ENCODE data around the gene LRRC27. TPM values are rescaled to one million over a fixed set of nuclear protein-coding genes. Genes with fewer than 3 reads are reported as not detected.

LRRC27 gene
- polyA plus RNA-seq, 1 experiment: 9.2 TPM

DNA sequence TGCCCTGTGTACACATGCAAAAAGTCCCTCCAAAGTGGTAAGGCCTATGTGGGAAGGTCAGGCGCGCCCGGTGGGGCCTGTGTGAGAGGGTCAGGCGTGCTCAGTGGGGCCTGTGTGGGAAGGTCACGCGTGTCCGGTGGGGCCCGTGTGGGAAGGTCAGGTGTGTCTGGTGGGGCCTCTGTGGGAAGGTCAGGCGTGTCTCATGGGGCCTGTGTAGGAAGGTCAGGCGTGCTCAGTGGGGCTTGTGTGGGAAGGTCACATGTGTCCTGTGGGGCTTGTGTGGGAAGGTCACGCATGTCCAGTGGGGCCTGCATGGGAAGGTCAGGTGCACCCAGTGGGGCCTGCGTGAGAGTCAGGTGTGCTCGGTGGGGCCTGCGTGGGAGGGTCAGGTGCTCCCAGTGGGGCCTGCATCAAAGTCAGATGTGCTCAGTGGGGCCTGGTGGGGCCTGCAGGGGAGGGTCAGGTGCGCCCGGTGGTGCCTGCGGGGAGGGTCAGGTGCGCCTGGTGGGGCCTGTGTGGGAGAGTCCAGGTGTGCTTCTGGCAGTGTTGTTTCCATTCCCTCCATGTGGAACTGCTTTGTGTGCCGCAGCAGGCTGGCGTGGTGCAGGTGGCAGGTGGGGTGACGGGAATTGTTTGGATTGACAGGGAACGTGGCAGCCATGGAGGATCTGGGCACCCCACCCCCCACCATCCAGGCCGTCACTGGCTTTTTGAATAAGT, 15.4 kb downstream of the LRRC27 start:
- Histone ChIP-seq H3K9me3 (ENCODE audit: control insufficient read depth, insufficient read depth, low read length) (no peaks in the 10 kb centered on the region; the same call in 1 of the 2 replicates), H3K4me3 (ENCODE audit: low read depth, low read length) (no peak overlapping the region), H3K27ac (ENCODE audit: low read depth, low read length) (no peak overlapping the region), H3K27me3 (ENCODE audit: control insufficient read depth, insufficient read depth, low read length) (no peaks in the 10 kb centered on the region)
- no peak for DNase-seq (ENCODE audit: low read depth, low spot score)
- ChIA-PET CTCF (interaction anchor here (1.7 kb wide), 1 partner anchor 13 kb away, joined by 6 read pairs; no protein-coding TSS in a partner anchor), POLR2A (no interaction called here)
- TF ChIP-seq, protein P1, sequence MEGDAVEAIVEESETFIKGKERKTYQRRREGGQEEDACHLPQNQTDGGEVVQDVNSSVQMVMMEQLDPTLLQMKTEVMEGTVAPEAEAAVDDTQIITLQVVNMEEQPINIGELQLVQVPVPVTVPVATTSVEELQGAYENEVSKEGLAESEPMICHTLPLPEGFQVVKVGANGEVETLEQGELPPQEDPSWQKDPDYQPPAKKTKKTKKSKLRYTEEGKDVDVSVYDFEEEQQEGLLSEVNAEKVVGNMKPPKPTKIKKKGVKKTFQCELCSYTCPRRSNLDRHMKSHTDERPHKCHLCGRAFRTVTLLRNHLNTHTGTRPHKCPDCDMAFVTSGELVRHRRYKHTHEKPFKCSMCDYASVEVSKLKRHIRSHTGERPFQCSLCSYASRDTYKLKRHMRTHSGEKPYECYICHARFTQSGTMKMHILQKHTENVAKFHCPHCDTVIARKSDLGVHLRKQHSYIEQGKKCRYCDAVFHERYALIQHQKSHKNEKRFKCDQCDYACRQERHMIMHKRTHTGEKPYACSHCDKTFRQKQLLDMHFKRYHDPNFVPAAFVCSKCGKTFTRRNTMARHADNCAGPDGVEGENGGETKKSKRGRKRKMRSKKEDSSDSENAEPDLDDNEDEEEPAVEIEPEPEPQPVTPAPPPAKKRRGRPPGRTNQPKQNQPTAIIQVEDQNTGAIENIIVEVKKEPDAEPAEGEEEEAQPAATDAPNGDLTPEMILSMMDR (IDR thresholded peaks at IDR 0.05; ENCODE audit: low read depth, low read length): no peak

DNA sequence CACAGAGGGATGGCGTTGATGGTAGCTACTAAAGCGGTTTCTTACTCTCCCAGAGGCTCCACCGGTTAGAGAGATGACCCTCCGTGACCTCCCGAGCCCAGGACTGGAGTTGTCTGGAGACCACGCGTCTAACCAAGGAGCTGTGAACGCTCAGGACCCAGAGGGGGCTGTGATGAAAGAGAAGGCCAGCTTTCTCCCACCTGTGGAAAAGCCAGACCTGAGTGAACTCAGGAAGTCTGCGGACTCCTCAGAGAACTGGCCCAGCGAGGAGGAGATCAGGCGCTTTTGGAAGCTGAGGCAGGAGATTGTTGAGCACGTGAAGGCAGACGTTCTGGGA, 15.9 kb downstream of the LRRC27 start:
- no peak for DNase-seq (ENCODE audit: low read depth, low spot score)
- TF ChIP-seq, protein P1 (IDR thresholded peaks at IDR 0.05; ENCODE audit: low read depth, low read length): no peak
- H3K9me3 ChIP-seq (ENCODE audit: control insufficient read depth, insufficient read depth, low read length): no peaks in the 10 kb centered on the region; the same call in 1 of the 2 replicates
- no peak overlapping the region for H3K4me3 ChIP-seq (ENCODE audit: low read depth, low read length)
- H3K27ac ChIP-seq (ENCODE audit: low read depth, low read length): no peak overlapping the region
- ChIA-PET CTCF (interaction anchor here (0.7 to 4.4 kb wide), 4 partner anchors 9 to 129 kb away, joined by 3 to 31 read pairs (median 5); no protein-coding TSS in a partner anchor), POLR2A (no interaction called here)
- H3K27me3 ChIP-seq (ENCODE audit: control insufficient read depth, insufficient read depth, low read length): no peaks in the 10 kb centered on the region

DNA sequence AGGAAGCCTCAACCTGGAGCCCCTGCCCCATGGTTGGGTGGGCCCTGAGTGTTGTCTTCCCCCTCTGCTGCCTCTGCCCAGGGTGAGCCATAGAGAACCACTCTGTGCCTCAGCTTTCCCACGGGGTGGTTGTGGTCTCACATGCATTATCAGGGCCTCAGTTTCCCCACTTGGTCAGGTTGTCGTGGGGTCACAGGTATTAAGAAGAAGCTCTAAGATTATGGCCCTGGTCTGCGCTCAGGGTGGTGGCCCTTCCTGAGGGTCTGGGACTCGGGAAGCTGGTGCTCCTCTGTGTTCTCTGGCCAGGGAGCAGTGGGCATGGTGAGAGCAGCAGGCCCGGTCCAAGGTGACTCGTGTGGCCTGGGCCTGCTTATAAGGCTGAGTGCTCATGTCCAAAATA, 17.8 kb downstream of the LRRC27 start:
- CTCF ChIA-PET: interaction anchor here (1.3 to 4.4 kb wide), 2 partner anchors 11 to 126 kb away, joined by 4 to 31 read pairs; no protein-coding TSS in a partner anchor
- Histone ChIP-seq H3K27me3 (ENCODE audit: control insufficient read depth, insufficient read depth, low read length) (no peaks in the 10 kb centered on the region), H3K4me3 (ENCODE audit: low read depth, low read length) (no peak overlapping the region), H3K9me3 (ENCODE audit: control insufficient read depth, insufficient read depth, low read length) (no peaks in the 10 kb centered on the region; the same call in 1 of the 2 replicates), H3K27ac (ENCODE audit: low read depth, low read length) (no peak overlapping the region)
- DNase-seq (ENCODE audit: low read depth, low spot score): no peak
- POLR2A ChIA-PET: no interaction called here
- TF ChIP-seq, protein P1 (IDR thresholded peaks at IDR 0.05; ENCODE audit: low read depth, low read length): no peak

DNA sequence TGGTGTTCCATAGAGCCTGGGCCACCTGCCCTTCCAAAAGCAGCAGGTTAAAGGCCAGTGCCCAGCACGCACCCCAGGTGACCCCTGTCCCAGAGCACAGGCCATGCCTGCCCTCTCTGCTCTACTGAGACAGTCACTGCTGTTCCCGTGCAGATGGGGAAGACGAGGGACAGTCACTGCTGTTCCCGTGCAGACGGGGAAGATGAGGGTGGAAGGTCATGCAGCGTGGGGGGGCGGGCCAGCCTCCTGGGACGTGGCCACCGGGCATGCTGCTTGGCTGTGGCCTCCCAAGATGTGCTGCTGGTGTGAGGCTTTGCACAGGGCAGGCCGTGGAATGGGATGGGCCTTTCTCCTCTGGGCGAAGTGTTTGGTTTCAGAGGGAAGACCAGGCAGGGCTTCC, 18.4 kb downstream of the LRRC27 start:
- Histone ChIP-seq H3K27ac (ENCODE audit: low read depth, low read length) (no peak overlapping the region), H3K27me3 (ENCODE audit: control insufficient read depth, insufficient read depth, low read length) (no peaks in the 10 kb centered on the region), H3K4me3 (ENCODE audit: low read depth, low read length) (no peak overlapping the region), H3K9me3 (ENCODE audit: control insufficient read depth, insufficient read depth, low read length) (no peaks in the 10 kb centered on the region; the same call in 1 of the 2 replicates)
- TF ChIP-seq, protein P1 (IDR thresholded peaks at IDR 0.05; ENCODE audit: low read depth, low read length): no peak
- ChIA-PET POLR2A (no interaction called here), CTCF (interaction anchor here (1.3 to 4.4 kb wide), 2 partner anchors 11 to 127 kb away, joined by 4 to 31 read pairs; no protein-coding TSS in a partner anchor)
- no peak for DNase-seq (ENCODE audit: low read depth, low spot score)

DNA sequence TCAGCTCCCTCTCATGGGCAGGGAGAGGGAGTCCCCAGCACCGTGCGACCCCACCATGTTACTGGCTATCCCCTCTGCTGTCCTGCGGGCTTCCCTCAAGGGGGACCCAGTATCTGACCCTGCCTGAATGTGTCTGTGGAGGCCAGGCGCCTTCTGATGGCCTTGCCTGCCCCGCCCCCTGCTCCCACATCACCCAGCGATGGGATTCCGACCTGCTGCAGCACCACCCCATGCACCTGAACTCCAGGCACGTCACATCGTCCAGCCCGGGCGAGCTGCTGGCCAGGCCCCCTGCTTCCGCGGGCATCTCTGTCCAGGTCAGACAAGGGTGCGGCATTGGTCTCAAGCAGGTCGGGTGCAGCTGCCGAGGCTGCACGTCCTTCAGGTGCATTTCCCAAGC, 19.0 kb downstream of the LRRC27 start:
- Histone ChIP-seq H3K4me3 (ENCODE audit: low read depth, low read length) (no peak overlapping the region), H3K9me3 (ENCODE audit: control insufficient read depth, insufficient read depth, low read length) (no peaks in the 10 kb centered on the region; the same call in 1 of the 2 replicates), H3K27me3 (ENCODE audit: control insufficient read depth, insufficient read depth, low read length) (no peaks in the 10 kb centered on the region), H3K27ac (ENCODE audit: low read depth, low read length) (no peak overlapping the region)
- TF ChIP-seq, protein P1 (IDR thresholded peaks at IDR 0.05; ENCODE audit: low read depth, low read length): no peak
- no peak for DNase-seq (ENCODE audit: low read depth, low spot score)
- POLR2A ChIA-PET: no interaction called here
- CTCF ChIA-PET: interaction anchor here (1.0 to 4.4 kb wide), 4 partner anchors 10 to 188 kb away, joined by 3 to 31 read pairs (median 4); no protein-coding TSS in a partner anchor
